GM12875 (cell line): ENCODE measurements around the gene MTHFD1L.

Experiments used
- H3K4me3 ChIP-seq: one replicate; pipeline ENCODE4 v1.5.1; 2011; ENCODE audit warnings: low read depth, low read length, control low read depth
- CTCF ChIP-seq: IDR thresholded peaks from 2 replicates; pipeline ENCODE4 v1.5.1; 2011; ENCODE audit warnings: low read depth, mild to moderate bottlenecking, control low read depth, inconsistent platforms, low read length, moderate library complexity, borderline replicate concordance; ENCODE audit not compliant: insufficient read depth

MTHFD1L gene

GRCh38 chr6:150925976-150926375, 60.5 kb downstream of the MTHFD1L start:
- no peak overlapping the region for H3K4me3 ChIP-seq
- TF ChIP-seq CTCF: no peak

GRCh38 chr6:150928882-150929281, 63.4 kb downstream of the MTHFD1L start:
- TF ChIP-seq CTCF: peak; percentile 43; the same call in 1 of the 2 replicates
- H3K4me3 ChIP-seq: no peak overlapping the region

- no peak for TF ChIP-seq CTCF
- H3K4me3 ChIP-seq: no peak overlapping the region
Observed at GRCh38 chr6:150929416-150929815, 63.9 kb downstream of the MTHFD1L start.

GRCh38 chr6:150930841-150931240, 65.3 kb downstream of the MTHFD1L start:
- no peak overlapping the region for H3K4me3 ChIP-seq
- TF ChIP-seq CTCF: no peak

- no peak for TF ChIP-seq CTCF
- H3K4me3 ChIP-seq: no peak overlapping the region
Observed at GRCh38 chr6:150931405-150931804, 65.9 kb downstream of the MTHFD1L start.

- no peak overlapping the region for H3K4me3 ChIP-seq
- no peak for TF ChIP-seq CTCF
Observed at GRCh38 chr6:150932996-150933395, 67.5 kb downstream of the MTHFD1L start.

- no peak overlapping the region for H3K4me3 ChIP-seq
- TF ChIP-seq CTCF: no peak
Observed at GRCh38 chr6:150934380-150934779, 68.9 kb downstream of the MTHFD1L start.
